Stimulated activated CD4-positive, alpha-beta T cell treated with anti-CD3 and anti-CD28 coated beads, Interleukin-12 subunit alpha, Interleukin-12 subunit beta, amount 100 ng/mL, for 48 hours (primary cell): ENCODE measurements around the gene NACC1.
"Not testable (repeated sequence)": the region's sequence is repeated elsewhere in the genome, so short reads cannot be mapped to it uniquely, and the experiment has no call there.

Experiments
- DNase-seq, 3 donors: peaks; one replicate each; pipeline ENCODE4 v3.0.0-alpha.2; 2020; ENCODE audit warnings: low read depth in 2 of 3, low spot score in 1 of 3

Gene NACC1

DNA sequence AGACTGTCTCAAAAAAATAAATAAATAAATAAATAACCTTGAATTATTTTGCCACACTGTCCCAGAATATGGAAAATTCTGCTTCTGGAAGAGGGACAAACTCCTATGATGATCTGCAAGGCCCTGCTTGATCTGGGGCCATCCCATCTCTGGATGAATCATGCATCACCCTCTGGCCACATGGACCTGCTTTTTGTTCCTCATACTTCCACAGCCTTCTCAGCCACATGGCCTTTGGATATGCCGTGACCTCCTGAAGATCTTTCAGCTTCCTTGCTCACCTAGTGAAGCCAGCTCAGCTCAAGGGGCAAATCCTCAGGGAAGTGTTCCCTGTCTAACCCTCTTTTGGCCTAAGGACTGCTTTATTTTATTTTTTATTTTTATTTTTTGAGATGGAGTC, 42.5 kb downstream of the NACC1 start:
- no peak for DNase-seq

DNA sequence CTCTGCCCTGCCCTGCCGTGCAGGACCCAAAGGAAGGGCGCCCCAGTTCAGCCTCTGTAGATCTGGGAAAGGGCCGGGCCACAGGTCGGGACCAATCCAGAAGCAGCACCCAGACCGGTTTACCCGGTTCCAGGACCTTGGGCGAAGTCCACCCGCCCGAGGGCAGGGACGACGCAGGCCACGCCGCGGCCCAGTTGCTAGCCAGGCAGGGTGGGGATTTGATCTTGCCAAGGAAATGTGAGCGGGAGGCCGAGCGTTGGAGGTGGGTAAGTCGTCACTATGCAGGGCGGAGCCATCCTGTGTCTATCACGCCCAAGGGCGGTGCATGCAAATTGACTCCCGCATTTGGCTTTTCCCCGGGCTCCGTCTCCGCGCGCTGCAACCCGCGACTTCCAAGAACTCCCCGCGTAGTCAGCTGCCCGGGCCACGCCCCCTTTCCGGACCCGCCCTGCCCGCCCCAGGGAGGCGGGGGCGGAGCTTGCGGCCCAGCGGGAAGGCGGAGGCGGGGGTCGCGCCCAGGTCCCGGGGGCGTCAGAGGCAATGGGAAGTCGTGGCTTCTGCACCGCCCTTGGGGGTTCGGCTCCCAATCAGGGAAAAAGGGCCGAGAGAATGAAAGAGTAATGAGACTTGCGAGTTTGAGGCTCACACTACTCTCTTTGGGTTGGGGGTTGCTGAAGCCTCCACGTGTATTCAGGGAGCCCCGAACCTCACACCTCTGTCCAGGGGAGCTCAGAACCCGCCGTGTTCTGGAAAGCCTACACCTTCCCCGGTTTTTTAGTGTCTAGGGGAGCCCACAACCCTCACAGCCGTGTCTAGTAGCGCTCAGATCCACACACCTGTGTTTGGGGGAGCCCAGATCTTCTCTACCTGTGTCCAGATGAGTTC, 44.9 kb downstream of the NACC1 start:
- DNase-seq: peak; percentile 88 to 89 (median 89)

DNA sequence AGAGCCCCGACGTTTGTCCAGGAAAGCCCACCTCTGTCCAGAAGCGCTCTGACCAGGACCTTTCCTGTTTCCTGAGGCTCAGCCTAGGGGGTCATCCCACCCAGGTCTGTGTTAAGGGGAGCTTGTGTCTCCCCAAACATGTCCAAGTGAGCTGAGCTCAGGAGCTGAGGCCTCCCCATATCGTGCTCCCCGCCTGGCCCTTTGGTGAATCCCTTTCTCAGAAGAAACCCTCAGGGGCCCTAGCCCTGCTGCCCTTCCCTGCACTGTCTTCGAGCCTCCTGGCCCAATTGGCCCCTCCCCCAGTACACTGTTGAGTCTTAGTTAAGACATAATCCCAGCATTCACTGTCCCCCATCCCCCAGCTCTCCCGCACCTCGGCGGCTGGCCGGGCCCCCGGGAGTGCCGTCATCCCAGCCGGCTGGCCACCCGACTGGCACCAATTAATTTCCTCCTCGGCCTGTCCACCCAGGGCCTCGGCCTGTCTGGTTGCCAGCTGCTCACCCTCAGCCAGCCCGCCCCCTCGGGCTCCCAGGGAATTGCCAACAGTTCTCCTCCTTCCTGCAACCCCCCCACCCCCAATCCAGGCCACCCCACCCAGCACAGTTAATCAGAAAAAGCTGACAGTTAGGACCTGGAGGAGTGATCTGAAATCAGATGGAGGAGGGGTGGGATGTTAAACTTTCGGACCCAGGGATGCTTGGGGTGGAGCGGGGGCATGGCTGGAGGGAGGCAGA, 45.7 kb downstream of the NACC1 start:
- DNase-seq: no peak

DNA sequence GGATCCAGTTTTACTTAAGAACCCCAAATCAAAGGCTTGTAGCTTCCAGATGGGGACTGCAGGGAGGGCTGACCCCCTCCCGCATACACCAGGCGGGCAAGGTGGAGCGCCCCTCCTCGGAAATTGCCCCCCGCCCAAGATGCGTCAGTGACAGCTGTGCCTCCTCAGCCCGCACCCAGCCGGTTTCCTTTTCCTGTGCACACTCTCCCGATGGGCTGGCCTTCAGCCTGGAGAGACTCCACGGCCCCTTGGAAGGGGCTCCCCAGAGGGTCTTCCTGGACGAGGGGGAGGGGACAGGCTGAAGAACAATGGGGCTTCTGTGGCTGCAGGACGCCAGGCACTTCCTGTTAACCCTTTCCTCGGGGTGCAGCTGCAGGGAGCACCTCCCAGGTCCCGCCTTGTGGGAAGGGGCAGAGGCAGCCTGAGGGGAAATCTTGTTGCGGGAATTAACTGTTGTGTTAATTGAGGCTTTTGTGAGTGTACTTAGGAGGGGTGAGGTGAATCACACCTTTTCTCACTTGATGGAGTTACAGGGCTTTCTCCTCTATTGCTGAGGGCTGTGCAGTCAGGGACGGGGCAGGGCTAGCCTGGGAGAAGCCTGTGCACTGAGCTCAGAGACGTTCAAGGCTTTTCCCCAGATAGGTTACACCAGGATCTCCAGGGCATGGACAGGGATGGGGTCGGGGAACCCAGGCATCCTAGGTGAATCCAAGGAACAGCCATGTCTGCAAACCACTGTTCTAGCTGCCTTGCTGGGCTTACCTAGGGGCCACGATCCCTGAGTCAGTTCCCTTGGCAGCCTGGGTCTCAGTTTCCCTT, 46.5 kb downstream of the NACC1 start:
- no peak for DNase-seq

DNA sequence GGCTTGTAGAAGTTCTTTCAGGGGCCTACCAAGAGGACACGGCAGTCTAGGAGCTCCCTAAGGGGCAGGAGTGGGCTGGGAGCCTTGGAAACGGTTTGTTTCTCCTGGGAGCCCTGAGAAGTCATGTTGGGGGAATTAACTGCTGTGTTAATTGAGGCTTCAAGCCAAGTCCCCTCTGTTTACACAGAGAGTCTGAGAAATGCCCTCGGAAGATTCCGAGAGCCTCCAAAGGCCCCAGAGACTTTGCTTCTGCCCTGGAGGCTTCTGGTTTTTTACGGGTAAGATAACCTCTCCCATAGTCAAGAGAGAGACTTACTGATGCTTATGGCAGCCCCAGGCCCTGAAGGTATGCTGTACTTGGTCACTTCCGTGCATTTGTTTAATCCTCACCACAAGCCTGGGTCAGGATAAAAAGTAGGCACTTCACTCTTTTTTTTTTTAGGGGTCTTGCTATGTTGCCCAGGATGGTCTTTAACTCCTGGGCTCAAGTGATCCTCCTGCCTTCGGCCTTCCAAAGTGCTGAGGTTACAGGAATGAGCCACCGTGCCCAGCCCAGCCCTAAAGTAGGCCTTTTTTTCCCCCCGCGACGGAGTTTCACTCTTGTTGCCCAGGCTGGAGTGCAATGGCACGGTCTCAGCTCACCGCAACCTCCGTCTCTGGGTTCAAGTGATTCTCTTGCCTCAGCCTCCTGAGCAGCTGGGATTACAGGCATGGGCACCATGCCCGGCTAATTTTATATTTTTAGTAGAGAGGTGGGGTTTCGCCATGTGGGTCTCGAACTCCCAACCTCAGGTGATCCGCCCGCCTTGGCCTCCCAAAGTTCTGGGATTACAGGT, 47.3 kb downstream of the NACC1 start:
- no peak for DNase-seq

DNA sequence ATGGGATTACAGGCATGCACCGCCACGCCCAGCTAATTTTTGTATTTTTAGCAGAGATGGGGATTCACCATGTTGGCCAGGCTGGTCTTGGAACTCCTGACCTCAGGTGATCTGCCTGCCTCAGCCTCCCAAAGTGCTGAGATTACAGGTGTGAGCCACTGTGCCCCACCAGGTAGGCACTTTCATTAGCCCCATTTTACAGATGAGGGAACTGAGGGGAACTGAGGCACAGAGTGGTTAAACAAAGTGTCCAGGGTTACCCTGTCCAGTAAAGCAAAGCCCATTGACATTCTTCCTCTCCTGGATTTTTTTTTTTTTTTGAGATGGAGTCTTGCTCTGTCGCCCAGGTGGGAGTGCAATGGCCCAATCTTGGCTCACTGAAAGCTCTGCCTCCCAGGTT, 48.1 kb downstream of the NACC1 start:
- DNase-seq: not testable (repeated sequence)

DNA sequence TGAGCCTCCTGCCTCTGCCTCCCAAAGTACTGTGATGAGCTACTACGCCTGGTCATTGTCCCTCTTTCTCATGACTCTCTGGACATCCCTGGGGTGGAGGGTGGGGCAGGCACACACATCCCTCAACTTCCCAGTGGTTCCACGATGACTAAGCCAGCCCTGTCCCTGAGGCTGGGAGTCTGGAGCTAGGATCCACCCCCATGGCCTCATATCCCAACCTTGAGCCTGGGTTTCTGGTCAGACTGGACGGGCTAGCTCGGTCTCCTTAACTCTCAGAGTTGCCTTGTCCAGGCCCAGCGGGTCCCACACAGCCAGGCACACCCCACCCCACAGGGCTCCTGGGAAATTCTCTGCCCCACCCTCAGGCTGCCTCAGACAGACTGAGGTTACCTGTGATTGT, 51.7 kb downstream of the NACC1 start:
- no peak for DNase-seq

DNA sequence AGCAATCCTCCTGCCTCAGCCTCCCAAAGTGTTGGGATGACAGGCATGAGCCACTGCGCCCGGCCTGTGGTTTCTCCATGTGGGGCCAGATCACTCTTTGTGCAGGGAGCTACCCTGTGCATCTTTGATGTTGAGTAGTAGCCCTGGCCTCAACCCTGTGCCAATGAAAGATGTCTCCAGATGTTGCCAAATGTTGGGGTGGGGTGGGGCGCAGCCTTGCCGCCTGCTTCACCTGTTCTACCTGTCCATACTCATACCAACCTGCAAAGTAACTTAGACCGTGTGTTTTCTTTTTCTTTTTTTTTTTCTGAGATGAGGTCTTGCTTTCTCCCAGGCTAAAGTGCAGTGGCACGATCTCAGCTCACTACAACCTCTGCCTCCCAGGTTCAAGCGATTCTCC, 53.1 kb downstream of the NACC1 start:
- no peak for DNase-seq

DNA sequence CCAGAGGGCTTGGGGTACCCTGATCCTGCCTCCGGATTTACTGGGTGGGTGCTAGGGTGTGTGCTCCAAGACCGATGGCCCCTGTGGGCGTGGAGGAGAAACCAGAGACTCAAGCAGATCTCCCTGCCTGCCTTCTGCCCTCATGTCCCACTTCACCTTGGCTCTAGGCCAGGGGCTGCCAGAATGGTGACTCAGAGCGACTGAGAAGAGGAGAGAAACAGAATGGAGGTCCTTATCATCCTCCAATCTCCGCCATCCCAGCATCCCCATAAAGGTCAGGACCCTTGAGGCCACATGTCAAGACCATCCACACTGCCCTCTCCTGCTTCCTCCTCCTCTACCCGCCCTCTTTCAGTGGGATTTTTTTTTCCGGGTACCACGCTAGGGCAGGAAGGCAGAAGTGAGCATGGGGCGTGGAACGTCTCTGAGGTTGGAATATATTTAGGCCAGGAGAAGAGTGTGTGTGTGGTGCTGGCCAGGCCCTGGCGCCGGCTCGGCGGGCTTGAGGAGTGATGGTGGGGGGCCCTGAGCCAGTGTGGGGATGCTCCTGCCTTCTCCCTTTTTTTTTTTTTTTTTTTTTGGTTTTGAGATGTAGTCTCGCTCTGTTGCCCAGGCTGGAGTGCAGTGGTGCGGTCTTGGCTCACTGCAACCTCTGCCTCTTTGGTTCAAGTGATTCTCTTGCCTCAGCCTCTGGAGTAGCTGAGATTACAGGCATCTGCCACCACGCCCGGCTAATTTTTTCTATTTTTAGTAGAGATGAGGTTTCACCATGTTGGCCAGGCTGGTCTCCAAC, 54.5 kb downstream of the NACC1 start:
- DNase-seq: peak in 2 of 3 donors; percentile 75 to 76

DNA sequence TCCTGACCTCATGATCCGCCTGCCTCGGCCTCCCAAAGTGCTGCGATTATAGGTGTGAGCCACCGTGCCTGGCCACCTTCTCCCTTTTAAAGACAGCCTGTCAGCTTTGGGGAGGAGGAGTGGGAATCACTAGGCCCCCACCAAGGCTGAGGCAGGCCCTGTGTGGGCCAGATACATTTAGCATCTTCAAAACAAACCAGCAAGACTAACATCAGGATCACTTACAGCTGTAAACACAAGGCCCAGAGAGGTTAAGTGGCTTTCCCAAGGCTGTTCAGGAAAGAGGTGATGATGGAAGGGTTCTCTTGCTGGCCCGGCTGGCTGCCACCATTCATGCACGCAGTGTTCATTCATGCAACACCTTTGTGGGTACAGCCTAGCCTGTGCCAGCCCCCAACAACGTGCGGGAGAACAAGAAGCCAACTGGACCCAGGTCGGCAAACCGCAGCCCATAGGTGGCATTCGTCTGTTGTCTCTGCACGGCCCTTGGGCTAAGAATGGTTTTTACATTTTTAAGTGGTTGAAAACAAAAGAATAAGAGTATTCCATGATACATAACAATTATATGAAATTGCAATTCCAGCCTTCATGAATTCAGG, 55.2 kb downstream of the NACC1 start:
- DNase-seq: no peak

DNA sequence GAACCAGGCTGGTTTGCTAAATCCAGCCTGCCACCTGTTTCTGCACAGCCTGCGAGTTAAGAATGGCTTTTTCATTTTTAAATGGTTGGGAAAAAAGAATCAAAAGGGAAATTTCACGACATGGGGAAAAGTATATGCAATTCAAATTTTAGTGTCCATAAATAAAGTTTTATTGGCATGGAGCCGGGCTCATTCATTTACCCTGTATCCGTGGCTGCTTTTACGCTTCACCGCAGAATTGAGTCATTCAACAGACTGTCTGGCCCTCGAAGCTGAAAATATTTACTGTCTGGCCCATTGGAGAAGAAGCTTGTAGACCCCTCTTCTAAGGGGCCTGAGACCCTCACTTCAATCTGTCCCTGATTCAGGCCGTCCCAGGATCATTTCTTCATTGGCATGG, 58.3 kb downstream of the NACC1 start:
- no peak for DNase-seq

DNA sequence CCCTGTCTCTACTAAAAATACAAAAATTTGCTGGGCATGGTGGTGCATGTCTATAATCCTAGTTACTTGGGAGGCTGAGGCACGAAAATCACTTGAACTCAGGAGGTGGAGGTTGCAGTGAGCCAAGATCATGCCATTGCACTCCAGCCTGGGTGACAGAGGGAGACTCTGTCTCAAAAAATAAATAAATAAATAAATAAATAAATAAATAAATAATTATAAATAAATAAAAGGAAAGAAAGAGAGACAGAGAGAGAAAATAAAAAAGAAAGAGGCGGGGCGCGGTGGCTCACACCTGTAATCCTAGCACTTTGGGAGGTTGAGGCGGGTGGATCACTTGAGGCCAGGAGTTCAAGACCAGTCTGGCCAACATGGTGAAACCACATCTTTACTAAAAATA, 59.5 kb downstream of the NACC1 start:
- not testable (repeated sequence) for DNase-seq

DNA sequence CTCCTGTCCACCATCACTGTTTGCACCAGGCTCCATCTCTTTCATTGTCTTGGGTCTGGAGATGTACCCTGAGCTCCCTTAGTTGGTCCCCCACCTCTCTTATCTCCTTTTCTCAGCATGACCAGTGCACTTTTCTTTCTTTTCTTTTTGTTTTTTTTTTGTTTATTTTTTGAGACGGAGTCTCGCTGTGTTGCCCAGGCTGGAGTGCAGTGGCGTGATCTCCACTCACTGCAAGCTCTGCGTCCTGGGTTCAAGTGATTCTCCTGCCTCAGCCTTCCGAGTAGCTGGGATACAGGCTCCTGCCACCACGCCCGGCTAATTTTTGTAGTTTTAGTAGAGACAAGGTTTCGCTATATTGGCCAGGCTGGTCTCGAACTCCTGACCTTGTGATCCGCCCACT, 60.2 kb downstream of the NACC1 start:
- DNase-seq: not testable (repeated sequence)

DNA sequence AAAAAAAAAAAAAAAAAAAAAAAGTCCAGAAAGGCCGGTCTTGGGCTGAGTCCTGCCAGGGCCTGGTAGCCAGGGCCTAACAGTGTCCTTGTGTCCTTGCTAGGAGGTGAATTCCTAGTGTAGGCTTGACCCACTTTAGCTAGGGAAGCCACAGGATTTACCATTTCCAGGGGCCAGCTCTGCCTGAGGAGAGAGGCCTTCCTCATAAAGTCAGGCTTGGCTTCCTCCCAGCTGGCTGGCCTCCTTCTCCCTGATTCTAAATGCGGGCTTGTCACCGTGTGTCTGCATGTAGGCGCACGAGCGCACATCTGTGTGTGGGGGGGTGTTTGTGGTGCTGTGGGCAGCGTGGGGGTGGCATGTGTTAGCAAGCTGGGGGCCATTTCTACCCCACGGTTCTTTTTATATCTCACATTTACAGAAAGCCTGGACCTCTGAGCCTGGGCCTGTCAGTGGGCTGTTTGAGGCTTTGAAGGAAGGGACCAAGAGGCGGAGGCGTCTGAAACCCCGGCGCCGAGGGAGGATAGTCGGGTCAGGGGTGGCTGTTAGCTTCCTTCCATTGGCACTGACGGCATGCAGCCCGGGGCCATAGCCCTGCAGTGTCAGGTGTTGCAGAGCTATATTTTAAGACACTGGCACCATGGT, 63.8 kb downstream of the NACC1 start:
- no peak for DNase-seq

DNA sequence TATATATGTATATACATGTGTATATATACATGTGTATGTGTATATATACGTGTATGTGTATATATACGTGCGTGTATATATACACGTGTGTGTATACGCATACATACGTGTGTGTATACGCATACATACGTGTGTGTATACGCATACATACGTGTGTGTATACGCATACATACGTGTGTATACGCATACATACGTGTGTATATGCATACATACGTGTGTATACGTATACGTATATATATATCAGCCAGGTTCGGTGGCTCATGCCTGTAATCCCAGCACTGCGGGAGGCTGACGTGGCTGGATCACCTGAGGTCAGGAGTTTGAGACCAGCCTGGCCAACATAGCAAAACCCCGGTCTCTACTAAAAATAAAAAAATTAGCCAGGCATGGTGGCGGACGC, 66.9 kb downstream of the NACC1 start:
- not testable (repeated sequence) for DNase-seq

DNA sequence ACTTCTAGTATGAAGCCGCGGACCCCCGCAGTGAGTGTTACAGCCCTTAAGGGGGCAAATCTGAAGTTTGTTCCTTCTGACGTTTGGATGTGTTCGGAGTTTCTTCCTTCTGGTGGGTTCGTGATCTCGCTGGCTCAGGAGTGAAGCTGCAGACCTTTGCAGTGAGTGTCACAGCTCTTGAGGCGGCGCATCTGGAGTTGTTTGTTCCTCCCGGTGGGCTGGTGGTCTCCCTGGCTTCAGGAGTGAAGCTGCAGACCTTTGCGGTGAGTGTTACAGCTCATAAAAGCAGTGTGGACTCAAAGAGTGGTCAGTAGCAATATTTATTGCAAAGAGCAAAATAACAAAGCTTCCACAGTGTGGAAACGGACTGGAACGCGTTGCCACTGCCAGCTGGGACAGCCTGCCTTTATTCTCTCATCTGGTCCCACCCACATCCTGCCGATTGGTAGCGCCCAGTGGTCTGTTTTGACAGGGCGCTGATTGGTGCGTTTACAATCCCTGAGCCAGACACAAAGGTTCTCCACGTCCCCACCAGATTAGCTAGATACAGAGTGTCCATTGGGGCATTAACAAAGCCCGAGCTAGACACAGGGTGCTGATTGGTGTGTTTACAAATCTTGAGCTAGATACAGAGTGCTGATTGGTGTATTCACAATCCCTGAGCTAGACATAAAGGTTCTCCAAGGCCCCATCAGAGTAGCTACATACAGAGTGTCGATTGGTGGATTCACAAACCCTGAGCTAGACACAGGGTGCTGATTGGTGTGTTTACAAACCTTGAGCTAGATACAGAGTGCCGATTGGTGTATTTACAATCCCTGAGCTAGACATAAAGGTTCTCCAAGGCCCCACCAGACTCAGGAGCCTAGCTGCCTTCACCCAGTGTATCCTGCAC, 67.9 kb downstream of the NACC1 start:
- not testable (repeated sequence) for DNase-seq

DNA sequence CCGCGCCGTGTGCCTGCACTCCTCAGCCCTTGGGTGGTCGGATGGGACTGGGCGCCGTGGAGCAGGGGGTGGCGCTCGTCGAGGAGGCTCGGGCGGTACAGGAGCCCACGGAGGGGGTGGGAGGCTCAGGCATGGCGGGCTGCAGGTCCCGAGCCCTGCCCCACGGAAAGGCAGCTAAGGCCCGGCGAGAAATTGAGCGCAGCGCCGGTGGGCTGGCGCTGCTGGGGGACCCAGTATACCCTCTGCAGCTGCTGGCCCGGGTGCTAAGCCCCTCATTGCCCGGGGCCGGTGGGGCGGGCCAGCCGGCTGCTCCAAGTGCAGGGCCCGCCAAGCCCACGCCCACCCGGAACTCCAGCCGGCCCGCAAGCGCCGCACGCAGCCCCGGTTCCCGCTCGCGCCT, 68.6 kb downstream of the NACC1 start:
- not testable (repeated sequence) for DNase-seq

DNA sequence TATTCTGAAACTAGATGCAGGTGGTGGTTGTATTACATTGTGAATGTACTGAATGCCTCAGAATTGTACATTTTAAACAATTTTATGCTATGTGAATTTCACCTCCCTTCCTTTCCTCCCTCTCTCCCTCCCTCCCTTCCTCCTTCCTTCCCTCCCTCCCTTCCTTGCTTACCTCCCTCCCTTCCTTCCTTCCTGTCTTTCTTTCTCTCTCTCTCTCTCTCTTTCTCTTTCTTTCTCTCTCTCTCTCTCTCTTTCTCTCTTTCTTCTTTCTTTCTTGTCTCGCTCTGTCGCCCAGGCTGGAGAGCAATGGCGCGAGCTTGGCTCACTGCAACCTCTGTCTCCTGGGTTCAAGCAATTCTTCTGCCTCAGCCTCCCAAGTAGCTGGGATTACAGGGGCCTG, 69.4 kb downstream of the NACC1 start:
- DNase-seq: no peak
